Body of pancreas (tissue), 4 donors: Measurements from ENCODE around the gene HMG20B. TPM values are rescaled to one million over a fixed set of nuclear protein-coding genes. Genes with fewer than 3 reads are reported as not detected.

ENCODE experiments used
- ATAC-seq: fragments of 150-250 bp; one replicate; pipeline ENCODE4 v1.9.1; 2016
- DNase-seq, 4 donors: peaks; one replicate each; pipeline ENCODE4 v3.0.0-alpha.2; 2019
- H3K27ac ChIP-seq, 4 donors: fragments of 200-600 bp; sonication (generic); 1 replicate in 3 of 4; 2 replicates in 1 of 4; pipeline versions ENCODE4 v1.5.1 to v1.6.1; 2016 to 2019; ENCODE audit warnings: mild to moderate bottlenecking in 1 of 4, mixed read lengths in 1 of 4, moderate library complexity in 1 of 4
- H3K27me3 ChIP-seq, 2 donors: fragments of 200-600 bp; sonication (generic); one replicate each; pipeline ENCODE4 v1.6.0; 2016; ENCODE audit warnings: mild to moderate bottlenecking in 1 of 2
- H3K36me3 ChIP-seq, 2 donors: fragments of 200-600 bp; sonication (generic); replicated peaks in 1 of 2; 2 replicates each; pipeline ENCODE4 v1.5.1; 2016; ENCODE audit warnings: low read depth in 2 of 2; ENCODE audit not compliant: insufficient read depth in 1 of 2
- H3K4me1 ChIP-seq: fragments of 200-600 bp; sonication (generic); one replicate; pipeline ENCODE4 v1.6.0; 2016
- H3K4me3 ChIP-seq, 2 donors: fragments of 200-600 bp; sonication (generic); 1 replicate in 1 of 2; 2 replicates in 1 of 2; pipeline ENCODE4 v1.5.1; 2016 to 2019
- H3K9me3 ChIP-seq, 3 donors: fragments of 200-600 bp; sonication (generic); 1 replicate in 2 of 3; 2 replicates in 1 of 3; pipeline ENCODE4 v1.5.1; 2016
- POLR2A ChIP-seq, 3 donors: fragments of 450-650 bp; IDR thresholded peaks; one replicate each; pipeline ENCODE4 v1.6.1; 2016; ENCODE audit warnings: antibody characterized with exemption in 3 of 3, mild to moderate bottlenecking in 2 of 3
- WGBS, 2 donors: methylation state at CpG; one replicate each; pipeline ENCODE4 v1.1.5; 2017; 5-methylcytosine and 5-hydroxymethylcytosine counted together
- intact Hi-C: fragments of 100-400 bp; cut with DNase I; formaldehyde crosslinking; loops from one replicate; pipeline ENCODE4 v1.15.1; 2023
- total RNA-seq, 2 donors: library from RNA; depleted of rRNA; stranded (reverse); fragments of >200 nt; gene quantifications; one replicate each; pipeline ENCODE4 v1.1.0, GENCODE V29; 2016
- TF ChIP-seq, protein P1 (sequence below), 7 experiments: fragments of 450-650 bp in 4 of 7; fragments of 200-600 bp in 3 of 7; sonication (generic) in 3 of 7; IDR thresholded peaks; one replicate each; pipeline ENCODE4 v1.5.1; 2016 to 2019; ENCODE audit warnings: antibody characterized with exemption in 7 of 7

Gene HMG20B
- total RNA-seq, 2 donors from 2014 or later: 66.7 to 91.0 TPM

GRCh38 chr19:3538258-3538929 lies 34.4 kb upstream of the HMG20B start:
- 75 to 79% methylated on average over 17 of the region's 25 CpGs for WGBS, 2 donors
- peaks cover 0 to 13% of the 10 kb centered on the region in 2 donors for H3K36me3 ChIP-seq
- H3K9me3 ChIP-seq: no peaks in the 10 kb centered on the region
- no peaks in the 10 kb centered on the region for H3K4me1 ChIP-seq
- intact Hi-C loops: no loop called here
- no peaks in the 10 kb centered on the region for H3K27me3 ChIP-seq
- no peak for TF ChIP-seq POLR2A (IDR thresholded peaks at IDR 0.05)
- TF ChIP-seq, protein P1, sequence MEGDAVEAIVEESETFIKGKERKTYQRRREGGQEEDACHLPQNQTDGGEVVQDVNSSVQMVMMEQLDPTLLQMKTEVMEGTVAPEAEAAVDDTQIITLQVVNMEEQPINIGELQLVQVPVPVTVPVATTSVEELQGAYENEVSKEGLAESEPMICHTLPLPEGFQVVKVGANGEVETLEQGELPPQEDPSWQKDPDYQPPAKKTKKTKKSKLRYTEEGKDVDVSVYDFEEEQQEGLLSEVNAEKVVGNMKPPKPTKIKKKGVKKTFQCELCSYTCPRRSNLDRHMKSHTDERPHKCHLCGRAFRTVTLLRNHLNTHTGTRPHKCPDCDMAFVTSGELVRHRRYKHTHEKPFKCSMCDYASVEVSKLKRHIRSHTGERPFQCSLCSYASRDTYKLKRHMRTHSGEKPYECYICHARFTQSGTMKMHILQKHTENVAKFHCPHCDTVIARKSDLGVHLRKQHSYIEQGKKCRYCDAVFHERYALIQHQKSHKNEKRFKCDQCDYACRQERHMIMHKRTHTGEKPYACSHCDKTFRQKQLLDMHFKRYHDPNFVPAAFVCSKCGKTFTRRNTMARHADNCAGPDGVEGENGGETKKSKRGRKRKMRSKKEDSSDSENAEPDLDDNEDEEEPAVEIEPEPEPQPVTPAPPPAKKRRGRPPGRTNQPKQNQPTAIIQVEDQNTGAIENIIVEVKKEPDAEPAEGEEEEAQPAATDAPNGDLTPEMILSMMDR (IDR thresholded peaks at IDR 0.05): no peak
- ATAC-seq (no peak), DNase-seq (no peak)
- H3K4me3 ChIP-seq: no peak overlapping the region
- no peak overlapping the region for H3K27ac ChIP-seq

DNA sequence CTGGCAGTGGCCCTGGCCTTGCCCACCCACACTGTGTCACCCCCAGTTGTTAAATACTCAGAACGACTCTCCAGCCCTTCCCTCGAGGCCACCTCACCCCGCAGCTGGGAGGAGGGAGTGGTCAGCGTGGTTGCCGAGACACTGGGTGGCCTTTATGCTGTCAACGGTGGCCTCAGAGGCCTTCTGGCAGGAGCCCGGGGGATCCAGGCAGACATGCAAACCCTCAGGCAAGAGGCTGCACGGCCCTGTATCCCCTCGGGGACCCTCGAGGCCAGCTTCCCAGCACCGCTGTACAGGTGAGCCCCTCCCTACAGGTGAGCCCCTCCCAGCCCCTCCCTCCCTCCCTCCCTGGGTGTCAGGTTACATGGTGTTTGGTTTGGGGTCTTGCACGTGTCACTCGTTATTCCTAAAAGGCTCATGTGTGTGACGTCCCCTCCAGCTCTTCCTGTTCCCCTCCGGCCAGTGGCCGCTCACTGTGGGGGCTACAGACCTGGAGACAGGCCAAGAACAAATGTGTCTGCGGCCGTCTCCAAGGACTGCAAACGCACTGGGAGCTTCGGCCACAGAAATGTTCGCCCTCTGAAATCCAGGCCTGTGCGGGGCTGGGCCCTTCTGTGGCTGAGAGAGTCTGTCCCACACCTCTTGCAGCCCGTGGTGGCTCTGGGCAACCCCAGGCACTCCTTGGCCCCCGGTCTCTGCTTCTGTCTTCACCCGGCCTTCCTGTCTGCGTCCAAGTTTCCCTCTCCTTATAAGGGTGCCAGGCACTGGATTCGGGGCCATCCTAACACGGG lies 33.6 kb upstream of the HMG20B start, which contains the start of gene TEKTIP1:
Gene TEKTIP1 (plus strand): TSS at position 210 of the 791 bp plus-strand sequence. CDS start 4 bp downstream, at position 214.
- no peak for TF ChIP-seq POLR2A (IDR thresholded peaks at IDR 0.05)
- TF ChIP-seq, protein P1 (IDR thresholded peaks at IDR 0.05): no peak
- H3K4me1 ChIP-seq: no peaks in the 10 kb centered on the region
- DNase-seq (no peak), ATAC-seq (no peak)
- H3K27me3 ChIP-seq: no peaks in the 10 kb centered on the region
- peaks cover 0 to 8% of the 10 kb centered on the region in 2 donors for H3K36me3 ChIP-seq
- H3K4me3 ChIP-seq: no peak within 1 kb of the TSS
- intact Hi-C loops: no loop called here
- WGBS, 2 donors: 68 to 71% methylated on average over 13 to 27 of the region's 28 CpGs
- no peak within 1 kb of the TSS for H3K27ac ChIP-seq
- H3K9me3 ChIP-seq: no peaks in the 10 kb centered on the region

DNA sequence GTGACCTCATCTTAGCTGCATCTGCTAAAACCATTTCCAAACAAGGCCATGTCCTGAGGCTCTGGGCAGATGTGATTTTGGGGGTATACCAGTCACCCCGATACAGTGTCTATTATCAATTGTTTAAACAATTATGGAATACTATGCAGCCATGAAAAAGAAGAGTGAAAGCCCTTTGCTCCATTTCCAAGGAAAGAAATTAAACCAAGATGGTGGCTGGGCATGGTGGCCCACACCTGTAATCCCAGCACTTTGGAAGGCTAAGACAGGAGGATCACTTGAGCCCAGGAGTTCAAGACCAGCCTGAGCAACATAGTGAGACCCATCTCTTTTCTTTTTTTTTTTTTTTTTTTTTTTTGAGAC lies 33.0 kb upstream of the HMG20B start:
- no peak for DNase-seq
- Histone ChIP-seq H3K9me3 (no peaks in the 10 kb centered on the region), H3K4me3 (no peak overlapping the region), H3K27me3 (no peaks in the 10 kb centered on the region), H3K4me1 (no peaks in the 10 kb centered on the region), H3K27ac (no peak overlapping the region), H3K36me3 (peaks cover 0 to 6% of the 10 kb centered on the region in 2 donors)
- WGBS, 2 donors: 100% methylated on average over 1 of the region's 1 CpG
- intact Hi-C loops: no loop called here
- no peak for ATAC-seq
- TF ChIP-seq POLR2A (IDR thresholded peaks at IDR 0.05): no peak
- TF ChIP-seq, protein P1 (IDR thresholded peaks at IDR 0.05): no peak

GRCh38 chr19:3543150-3544057 lies 29.3 kb upstream of the HMG20B start:
- Histone ChIP-seq H3K4me1 (peaks cover 9% of the 10 kb centered on the region), H3K27ac (no peak overlapping the region), H3K36me3 (no peaks in the 10 kb centered on the region), H3K4me3 (no peak overlapping the region), H3K27me3 (no peaks in the 10 kb centered on the region), H3K9me3 (no peaks in the 10 kb centered on the region)
- DNase-seq (no peak), ATAC-seq (no peak)
- intact Hi-C loops: no loop called here
- TF ChIP-seq, protein P1 (IDR thresholded peaks at IDR 0.05): no peak
- 84 to 90% methylated on average over 4 to 37 of the region's 47 CpGs for WGBS, 2 donors
